Skeletal muscle satellite cell (primary cell): ENCODE measurements around the gene RNF181. TPM values are rescaled to one million over a fixed set of nuclear protein-coding genes. Genes with fewer than 3 reads are reported as not detected.

Experiments used
- H3K27me3 ChIP-seq: 2 replicates; pipeline ENCODE4 v1.7.0; 2013; ENCODE audit warnings: low read length; ENCODE audit not compliant: control insufficient read depth, insufficient read depth
- H3K36me3 ChIP-seq: 2 replicates; pipeline ENCODE4 v1.7.0; 2013; ENCODE audit warnings: mild to moderate bottlenecking, control low read depth, low read length; ENCODE audit not compliant: insufficient read depth
- H3K4me1 ChIP-seq: 2 replicates; pipeline ENCODE4 v1.7.0; 2013; ENCODE audit warnings: low read length; ENCODE audit not compliant: control insufficient read depth, insufficient read depth
- H3K4me2 ChIP-seq: 2 replicates; pipeline ENCODE4 v1.7.0; 2013; ENCODE audit warnings: mild to moderate bottlenecking, low read length
- H3K4me3 ChIP-seq: 2 replicates; pipeline ENCODE4 v1.7.0; 2013; ENCODE audit warnings: low read length
- H3K9ac ChIP-seq: 2 replicates; pipeline ENCODE4 v1.7.0; 2013; ENCODE audit warnings: mild to moderate bottlenecking, low read depth, low read length, moderate library complexity
- H3K9me3 ChIP-seq: replicated peaks from 2 replicates; pipeline ENCODE4 v1.7.0; 2013; ENCODE audit warnings: mild to moderate bottlenecking, control low read depth, low read length
- total RNA-seq: library from RNA; depleted of rRNA; stranded (reverse); fragments of >200 nt; gene quantifications from 2 replicates; pipeline ENCODE4 v1.2.3, GENCODE V29; 2012; rRNA removed

Gene RNF181, protein sequence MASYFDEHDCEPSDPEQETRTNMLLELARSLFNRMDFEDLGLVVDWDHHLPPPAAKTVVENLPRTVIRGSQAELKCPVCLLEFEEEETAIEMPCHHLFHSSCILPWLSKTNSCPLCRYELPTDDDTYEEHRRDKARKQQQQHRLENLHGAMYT
- total RNA-seq = 172 and 235 TPM in 2 replicates

DNA sequence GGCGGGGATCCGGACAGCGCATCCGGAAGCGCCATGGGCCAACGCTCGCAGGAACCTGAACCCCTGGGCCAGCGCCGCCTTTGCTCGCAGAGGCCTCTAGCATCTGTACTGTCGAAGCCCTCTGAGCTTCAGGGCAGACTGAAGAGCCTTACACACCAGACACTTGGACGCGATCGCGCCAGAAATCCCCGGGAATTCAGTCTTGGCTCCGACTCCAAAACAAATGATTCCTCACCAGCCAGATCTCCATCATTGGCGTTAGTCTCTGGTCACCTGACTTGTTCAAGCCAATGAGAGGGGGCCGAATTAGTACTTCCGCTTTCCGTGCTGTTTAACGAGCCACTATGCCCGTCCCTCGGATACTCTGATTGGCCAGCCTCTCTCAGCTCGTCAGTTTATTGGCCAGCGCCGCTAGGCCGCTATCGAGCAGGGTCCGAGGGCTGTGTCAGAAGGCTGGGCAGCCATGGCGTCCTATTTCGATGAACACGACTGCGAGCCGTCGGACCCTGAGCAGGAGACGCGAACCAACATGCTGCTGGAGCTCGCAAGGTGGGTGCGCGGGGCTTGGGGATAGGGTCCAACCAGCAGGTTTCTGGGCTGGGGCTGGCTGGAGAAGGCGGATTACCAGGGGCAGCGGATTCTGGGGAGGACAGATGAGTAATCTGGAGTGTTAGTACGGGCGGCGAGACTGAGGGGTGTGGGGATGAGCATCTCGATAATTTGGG lies at the start of gene RNF181:
Gene RNF181 (plus strand): TSS at position 445 of the 725 bp plus-strand sequence. CDS start 19 bp downstream, at position 464.
- Histone ChIP-seq H3K4me1 (peaks cover 34% of the 10 kb centered on the region), H3K27me3 (no peaks in the 10 kb centered on the region), H3K9ac (peak within 1 kb of the TSS; percentile 86), H3K36me3 (peaks cover 31% of the 10 kb centered on the region), H3K4me3 (peak within 1 kb of the TSS; percentile 85), H3K4me2 (peak within 1 kb of the TSS; percentile 92), H3K9me3 (no peaks in the 10 kb centered on the region)

DNA sequence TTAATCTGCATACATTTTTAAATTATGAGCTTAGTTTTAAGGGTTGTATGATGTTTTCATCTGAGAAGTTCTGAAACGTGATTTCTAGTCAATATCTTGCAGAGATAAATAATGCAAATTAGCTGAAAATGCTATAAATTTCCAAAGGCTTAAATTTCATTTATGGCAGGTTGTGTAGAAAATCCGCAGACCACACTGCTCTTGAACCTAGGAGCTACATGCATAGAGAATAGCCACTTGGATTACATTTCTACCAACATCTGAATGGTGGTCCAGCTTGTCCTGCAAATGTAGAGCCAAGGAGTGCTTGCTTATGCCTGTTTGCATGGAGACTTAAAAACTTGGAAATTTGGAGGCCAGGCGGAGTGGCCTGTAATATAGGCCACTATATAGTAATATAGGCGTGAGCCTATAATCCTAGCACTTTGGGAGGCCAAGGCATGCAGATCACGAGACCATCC lies 49.7 kb upstream of the RNF181 start:
- no peaks in the 10 kb centered on the region for H3K9me3 ChIP-seq
- H3K4me1 ChIP-seq = peaks cover 42% of the 10 kb centered on the region
- H3K36me3 ChIP-seq = peaks cover 59% of the 10 kb centered on the region
- no peak overlapping the region for H3K9ac ChIP-seq
- no peak overlapping the region for H3K4me3 ChIP-seq
- no peaks in the 10 kb centered on the region for H3K27me3 ChIP-seq
- no peak overlapping the region for H3K4me2 ChIP-seq

DNA sequence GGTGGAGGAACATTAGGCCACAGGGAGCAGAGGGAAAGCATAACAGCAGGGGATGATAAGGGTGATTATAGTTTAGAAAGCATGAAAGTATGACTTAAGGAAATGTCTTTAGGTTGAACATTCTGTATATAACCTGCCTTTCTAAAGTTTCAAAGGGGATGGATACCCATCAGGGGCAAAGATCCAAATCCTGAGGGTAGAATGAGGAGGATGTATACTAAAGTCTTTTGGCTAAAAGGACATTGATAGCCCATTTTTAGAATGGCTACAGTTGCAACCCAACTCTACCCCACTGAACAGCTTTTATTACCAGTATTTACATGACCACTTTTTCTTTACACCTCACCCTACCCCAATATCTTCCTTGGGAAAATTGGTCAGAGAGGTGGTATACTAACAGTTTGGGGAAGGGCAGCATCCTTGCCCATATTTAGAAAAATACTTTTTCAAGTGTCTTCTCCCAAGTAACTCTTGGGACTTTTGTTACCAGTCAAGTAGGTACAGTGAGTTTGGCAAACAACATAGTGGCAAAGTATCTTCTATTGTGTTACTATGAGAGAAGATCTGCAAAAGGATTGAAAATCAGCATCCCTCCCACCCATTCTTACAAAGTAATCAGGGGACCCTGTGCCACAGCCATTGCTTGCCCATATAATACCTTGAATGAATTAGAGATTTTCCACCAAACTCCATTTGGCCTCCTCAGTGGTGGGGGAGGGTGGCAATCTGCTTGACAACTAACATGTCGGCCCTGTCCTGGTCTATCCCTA lies 48.3 kb upstream of the RNF181 start:
- Histone ChIP-seq H3K4me1 (peaks cover 39% of the 10 kb centered on the region), H3K9ac (no peak overlapping the region), H3K27me3 (no peaks in the 10 kb centered on the region), H3K9me3 (no peaks in the 10 kb centered on the region), H3K36me3 (peaks cover 58% of the 10 kb centered on the region), H3K4me2 (no peak overlapping the region), H3K4me3 (no peak overlapping the region)

DNA sequence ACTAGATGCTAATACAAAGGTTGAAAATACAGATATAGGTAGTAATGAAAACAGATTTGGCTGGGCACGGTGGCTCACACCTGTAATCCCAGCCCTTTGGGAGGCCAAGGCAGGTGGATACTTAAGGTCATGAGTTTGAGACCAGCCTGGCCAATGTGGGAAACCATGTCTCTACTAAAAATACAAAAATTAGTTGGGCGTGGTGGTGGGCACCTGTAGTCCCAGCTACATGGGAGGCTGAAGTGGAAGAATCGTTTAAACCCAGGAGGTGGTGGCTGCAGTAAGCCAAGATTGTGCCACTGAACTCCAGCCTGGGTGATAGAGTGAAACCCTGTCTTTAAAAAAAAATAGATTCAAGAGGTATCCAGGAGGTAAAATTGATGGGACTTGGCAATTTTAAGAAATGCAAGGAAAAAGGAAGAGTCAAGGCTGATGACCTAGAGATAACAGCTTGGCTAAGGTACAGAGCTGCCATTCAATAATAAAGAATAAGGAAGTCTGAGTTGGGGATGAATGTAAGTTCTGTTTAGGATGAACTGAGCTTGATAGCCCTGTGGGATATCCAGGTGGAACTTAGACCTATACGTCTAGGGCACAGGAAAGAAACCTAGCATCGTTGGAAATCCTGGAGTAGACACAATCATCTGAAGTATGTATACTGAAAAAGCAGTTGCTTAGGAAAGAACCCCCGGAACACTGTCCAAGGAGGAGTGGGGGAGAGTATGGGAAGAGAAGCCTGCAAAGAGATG lies 47.5 kb upstream of the RNF181 start:
- Histone ChIP-seq H3K9me3 (no peaks in the 10 kb centered on the region), H3K27me3 (no peaks in the 10 kb centered on the region), H3K9ac (no peak overlapping the region), H3K36me3 (peaks cover 58% of the 10 kb centered on the region), H3K4me2 (no peak overlapping the region), H3K4me1 (peaks cover 31% of the 10 kb centered on the region), H3K4me3 (no peak overlapping the region)

DNA sequence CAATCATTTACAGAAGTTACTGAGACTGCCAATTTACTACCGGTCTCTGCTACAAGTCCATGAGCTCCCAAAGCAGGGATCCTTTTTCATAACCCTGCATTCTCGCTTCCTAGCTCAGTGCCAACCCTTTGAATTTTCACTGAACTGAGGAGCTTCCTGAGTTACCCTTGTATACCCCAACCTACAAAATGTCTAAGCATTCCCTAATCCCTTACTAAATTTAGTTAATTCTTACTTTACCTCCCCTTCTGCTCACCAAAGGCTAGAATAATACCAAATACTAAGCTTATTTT lies 47.0 kb upstream of the RNF181 start:
- Histone ChIP-seq H3K9me3 (no peaks in the 10 kb centered on the region), H3K4me1 (peaks cover 29% of the 10 kb centered on the region), H3K9ac (no peak overlapping the region), H3K4me3 (no peak overlapping the region), H3K27me3 (no peaks in the 10 kb centered on the region), H3K4me2 (no peak overlapping the region), H3K36me3 (peaks cover 57% of the 10 kb centered on the region)

DNA sequence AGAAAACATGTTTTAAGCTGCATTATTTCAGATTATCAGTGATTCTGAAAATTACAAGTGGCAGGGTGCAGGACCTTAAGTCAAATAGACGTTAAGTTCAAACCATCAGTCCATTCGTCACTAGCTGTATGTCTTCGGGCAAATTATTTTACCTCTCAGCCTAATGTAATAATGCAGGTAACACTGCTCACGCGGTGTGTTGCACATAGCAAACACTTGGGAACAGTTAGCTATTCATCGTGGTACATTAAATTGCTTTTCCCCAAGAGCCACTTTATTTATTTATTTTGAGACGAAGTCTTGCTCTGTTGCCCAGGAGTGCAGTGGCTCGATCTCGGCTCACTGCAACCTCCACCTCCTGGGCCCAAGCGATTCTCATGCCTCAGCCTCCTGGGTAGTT lies 46.5 kb upstream of the RNF181 start:
- Histone ChIP-seq H3K36me3 (peaks cover 57% of the 10 kb centered on the region), H3K27me3 (no peaks in the 10 kb centered on the region), H3K4me3 (no peak overlapping the region), H3K4me2 (no peak overlapping the region), H3K4me1 (peaks cover 29% of the 10 kb centered on the region), H3K9ac (peak overlapping the region; percentile 30), H3K9me3 (no peaks in the 10 kb centered on the region)

DNA sequence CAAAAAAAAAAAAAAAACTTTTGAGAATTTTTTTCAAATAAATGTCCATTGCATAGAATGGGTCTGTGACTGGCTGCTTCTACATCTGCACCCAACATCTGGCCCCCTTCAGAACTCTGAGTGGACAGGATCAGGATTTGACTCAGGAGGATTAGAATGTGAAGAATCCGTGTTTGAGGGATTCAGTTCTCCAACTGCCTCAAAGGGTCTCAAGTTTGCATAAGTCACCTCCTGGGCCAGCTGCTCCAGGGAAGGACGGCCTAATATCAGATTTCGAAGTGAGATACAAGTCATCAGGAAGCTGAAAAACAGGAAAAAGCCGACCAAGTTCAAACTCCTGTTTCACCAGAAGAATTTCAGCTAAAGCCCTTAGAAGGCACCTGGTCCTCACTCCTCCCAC lies 45.7 kb upstream of the RNF181 start:
- Histone ChIP-seq H3K4me2 (peak overlapping the region; percentile 51), H3K9me3 (no peaks in the 10 kb centered on the region), H3K9ac (peak overlapping the region; percentile 60), H3K4me3 (peak overlapping the region; percentile 22), H3K4me1 (peaks cover 29% of the 10 kb centered on the region), H3K36me3 (peaks cover 57% of the 10 kb centered on the region), H3K27me3 (no peaks in the 10 kb centered on the region)

DNA sequence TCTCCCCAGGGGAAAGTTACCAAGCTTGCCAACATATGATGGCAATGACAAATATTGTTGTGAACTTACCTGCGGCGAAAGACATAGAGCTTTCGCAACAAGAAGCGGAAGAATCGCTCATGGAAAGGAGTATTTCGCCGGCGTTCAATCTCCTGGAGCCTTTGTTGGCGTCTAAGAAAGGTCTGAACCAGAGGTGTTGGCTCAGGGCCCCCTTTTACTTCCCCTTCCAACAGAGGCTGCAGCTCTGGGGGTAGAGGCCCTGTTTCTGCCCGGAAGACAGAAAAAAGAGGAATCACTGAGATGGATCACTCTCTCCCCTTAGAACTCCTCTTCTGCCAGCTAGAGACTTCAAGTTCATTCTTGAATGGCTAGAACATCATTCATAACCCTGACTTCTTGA lies 45.1 kb upstream of the RNF181 start:
- H3K27me3 ChIP-seq = no peaks in the 10 kb centered on the region
- H3K36me3 ChIP-seq = peaks cover 57% of the 10 kb centered on the region
- no peaks in the 10 kb centered on the region for H3K9me3 ChIP-seq
- peak overlapping the region; percentile 60 for H3K9ac ChIP-seq
- H3K4me2 ChIP-seq = no peak overlapping the region
- no peak overlapping the region for H3K4me3 ChIP-seq
- H3K4me1 ChIP-seq = peaks cover 29% of the 10 kb centered on the region

DNA sequence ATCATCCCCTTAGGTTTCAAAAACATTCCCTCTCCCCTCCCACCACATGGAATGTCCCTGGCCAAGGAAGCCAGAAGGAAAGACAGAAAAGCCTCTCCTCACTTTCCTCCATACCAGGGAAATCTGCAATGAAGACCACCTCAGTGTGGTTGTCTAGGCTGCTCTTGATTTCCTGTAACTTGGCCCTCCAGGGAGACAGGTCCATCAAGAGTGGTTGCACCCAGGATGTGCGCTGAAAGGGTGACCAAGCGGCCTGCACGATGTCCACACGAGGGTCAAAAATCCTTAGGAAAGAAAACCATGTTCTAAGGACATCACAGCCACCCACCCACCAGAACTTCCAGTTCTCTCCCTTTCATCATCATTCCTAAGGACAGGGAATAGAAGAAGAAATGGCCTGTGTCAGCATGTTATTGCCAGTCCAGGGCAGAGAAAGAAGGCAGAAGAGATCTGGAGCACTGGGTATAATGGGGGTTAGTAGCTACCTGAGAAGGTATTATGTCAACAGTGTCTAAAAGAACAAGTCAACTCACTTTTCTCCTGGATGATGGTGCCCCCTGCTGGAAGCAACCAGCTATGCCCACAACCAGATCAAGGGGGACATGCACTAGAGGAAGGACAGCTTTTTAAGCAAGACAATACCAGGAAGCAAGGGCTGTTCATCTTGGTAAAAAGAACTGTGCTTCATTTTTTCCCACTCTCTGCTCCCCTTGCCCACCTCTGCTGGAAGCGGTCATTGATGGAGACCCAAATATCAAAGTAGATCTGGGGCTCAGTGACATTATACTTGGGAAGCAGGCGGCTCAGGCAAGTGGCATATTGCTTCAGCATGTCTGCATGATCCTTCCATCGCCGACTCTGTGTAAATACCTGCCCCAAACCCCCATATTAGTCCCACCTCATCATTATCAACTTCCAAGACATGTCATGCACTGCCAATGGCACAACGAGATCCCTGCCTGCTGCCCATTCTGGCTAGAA lies 43.6 kb upstream of the RNF181 start:
- no peak overlapping the region for H3K4me2 ChIP-seq
- H3K9me3 ChIP-seq = no peaks in the 10 kb centered on the region
- peaks cover 29% of the 10 kb centered on the region for H3K4me1 ChIP-seq
- no peak overlapping the region for H3K4me3 ChIP-seq
- no peaks in the 10 kb centered on the region for H3K27me3 ChIP-seq
- H3K36me3 ChIP-seq = peaks cover 54% of the 10 kb centered on the region
- H3K9ac ChIP-seq = no peak overlapping the region

DNA sequence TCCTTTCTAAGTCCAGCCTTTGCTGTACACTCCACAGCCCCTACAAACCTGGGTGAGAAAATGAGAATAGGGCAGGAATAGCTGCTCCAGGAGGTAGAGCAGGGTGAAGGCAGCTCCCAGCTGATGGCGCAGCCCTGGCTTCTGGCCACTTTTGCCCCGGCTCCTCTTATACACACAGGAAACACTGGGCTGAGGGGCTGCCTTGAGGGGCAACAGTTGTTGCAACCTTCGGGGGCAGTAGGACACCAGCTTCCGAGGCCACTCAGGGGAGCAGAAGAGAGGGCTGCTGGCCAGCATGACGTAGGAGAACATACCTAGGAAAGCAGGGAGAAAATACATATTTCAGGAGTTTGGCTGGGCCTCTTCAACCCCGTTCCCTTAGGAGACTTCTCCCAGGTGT lies 42.4 kb upstream of the RNF181 start:
- Histone ChIP-seq H3K36me3 (peaks cover 59% of the 10 kb centered on the region), H3K9ac (no peak overlapping the region), H3K27me3 (no peaks in the 10 kb centered on the region), H3K4me3 (no peak overlapping the region), H3K4me1 (peaks cover 27% of the 10 kb centered on the region), H3K4me2 (no peak overlapping the region), H3K9me3 (no peaks in the 10 kb centered on the region)
